ENCODE results near the gene YKT6. TPM values are rescaled to one million over a fixed set of nuclear protein-coding genes. Genes with fewer than 3 reads are reported as not detected.

YKT6 gene
- total RNA-seq, 1 experiment from 2014 or later = 142 TPM

DNA sequence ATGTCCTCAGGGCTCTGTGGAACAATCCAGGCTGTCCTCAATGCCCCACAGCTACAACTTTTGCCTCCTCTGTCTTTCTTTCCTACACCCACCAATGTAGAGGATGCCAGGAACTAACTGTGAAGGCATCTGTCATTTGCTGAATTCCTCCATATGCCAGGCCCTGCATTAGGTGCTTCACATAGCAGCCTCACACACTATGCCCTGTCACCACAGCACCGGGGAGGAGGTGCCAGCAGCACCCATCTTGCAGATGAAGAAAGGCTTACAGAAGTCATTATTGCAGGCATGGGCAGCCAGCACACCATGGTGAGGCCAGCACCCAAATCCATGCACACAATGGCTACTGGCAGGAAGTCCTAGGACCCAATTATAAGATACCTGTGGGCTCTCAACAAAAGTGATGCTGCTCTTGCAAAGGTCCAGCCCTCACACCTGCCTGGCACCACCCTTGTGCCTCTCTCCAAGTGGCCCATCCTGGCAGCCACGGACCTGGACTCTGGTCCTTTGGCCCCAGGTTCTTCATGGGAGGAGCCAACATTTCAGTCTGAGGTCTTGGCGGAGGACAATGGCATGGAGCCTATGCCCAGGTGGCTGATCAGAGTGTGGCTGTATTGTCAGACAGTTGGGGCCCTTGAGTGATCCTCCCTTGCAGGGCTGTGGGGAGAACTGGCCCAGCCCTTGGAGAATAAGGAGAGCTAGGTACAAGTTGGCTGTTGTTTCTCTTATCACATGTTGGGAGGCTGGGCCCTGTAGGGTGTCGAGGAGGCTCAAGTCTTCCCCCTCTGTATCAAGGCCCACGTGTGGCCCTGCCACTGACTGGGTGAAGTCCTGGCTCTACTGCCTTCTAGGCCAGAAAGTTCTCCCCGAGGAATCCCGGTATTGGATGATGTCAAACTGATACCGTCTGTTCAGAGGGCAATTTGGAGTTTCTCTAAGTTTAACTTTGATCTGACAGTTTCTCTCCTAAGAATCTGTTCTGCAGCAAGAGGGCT, 45.3 kb upstream of the YKT6 start:
- H3K79me2 ChIP-seq (ENCODE audit: low read depth) = no peaks in the 10 kb centered on the region
- ChIA-PET POLR2A (ENCODE audit: unreplicated experiment) (interaction anchor here (0.6 to 0.7 kb wide), 2 partner anchors 23 to 82 kb away, joined by 4 read pairs; no protein-coding TSS in a partner anchor), CTCF (no interaction called here)
- no peak overlapping the region for H2AFZ ChIP-seq
- TF ChIP-seq EZH2 (IDR thresholded peaks at IDR 0.05; ENCODE audit: low read depth) = no peak
- TF ChIP-seq, protein P1, sequence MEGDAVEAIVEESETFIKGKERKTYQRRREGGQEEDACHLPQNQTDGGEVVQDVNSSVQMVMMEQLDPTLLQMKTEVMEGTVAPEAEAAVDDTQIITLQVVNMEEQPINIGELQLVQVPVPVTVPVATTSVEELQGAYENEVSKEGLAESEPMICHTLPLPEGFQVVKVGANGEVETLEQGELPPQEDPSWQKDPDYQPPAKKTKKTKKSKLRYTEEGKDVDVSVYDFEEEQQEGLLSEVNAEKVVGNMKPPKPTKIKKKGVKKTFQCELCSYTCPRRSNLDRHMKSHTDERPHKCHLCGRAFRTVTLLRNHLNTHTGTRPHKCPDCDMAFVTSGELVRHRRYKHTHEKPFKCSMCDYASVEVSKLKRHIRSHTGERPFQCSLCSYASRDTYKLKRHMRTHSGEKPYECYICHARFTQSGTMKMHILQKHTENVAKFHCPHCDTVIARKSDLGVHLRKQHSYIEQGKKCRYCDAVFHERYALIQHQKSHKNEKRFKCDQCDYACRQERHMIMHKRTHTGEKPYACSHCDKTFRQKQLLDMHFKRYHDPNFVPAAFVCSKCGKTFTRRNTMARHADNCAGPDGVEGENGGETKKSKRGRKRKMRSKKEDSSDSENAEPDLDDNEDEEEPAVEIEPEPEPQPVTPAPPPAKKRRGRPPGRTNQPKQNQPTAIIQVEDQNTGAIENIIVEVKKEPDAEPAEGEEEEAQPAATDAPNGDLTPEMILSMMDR (conservative IDR thresholded peaks at IDR 0.05) = no peak
- no peaks in the 10 kb centered on the region for H3K9me2 ChIP-seq (ENCODE audit: insufficient read depth)
- H3K9me3 ChIP-seq (ENCODE audit: insufficient read depth, low read depth) = no peaks in the 10 kb centered on the region
- intact Hi-C loops (cut with micrococcal nuclease; ENCODE audit: unreplicated experiment) = no loop called here
- no peaks in the 10 kb centered on the region for H4K20me1 ChIP-seq (ENCODE audit: insufficient read depth)
- H3K4me2 ChIP-seq = no peak overlapping the region
- H3K27ac ChIP-seq = no peak overlapping the region
- H3K4me3 ChIP-seq = no peak overlapping the region
- DNase-seq = no peak
- H3K36me3 ChIP-seq (ENCODE audit: low read depth) = no peaks in the 10 kb centered on the region
- no peaks in the 10 kb centered on the region for H3K27me3 ChIP-seq (ENCODE audit: insufficient read depth, low read depth)
- H3F3A ChIP-seq (ENCODE audit: insufficient read depth, low read depth) = no peaks in the 10 kb centered on the region
- BruUV-seq (replicated peaks) = no TSS peak
- peaks cover 6% of the 10 kb centered on the region for H3K4me1 ChIP-seq (replicated peaks; ENCODE audit: insufficient read depth)

DNA sequence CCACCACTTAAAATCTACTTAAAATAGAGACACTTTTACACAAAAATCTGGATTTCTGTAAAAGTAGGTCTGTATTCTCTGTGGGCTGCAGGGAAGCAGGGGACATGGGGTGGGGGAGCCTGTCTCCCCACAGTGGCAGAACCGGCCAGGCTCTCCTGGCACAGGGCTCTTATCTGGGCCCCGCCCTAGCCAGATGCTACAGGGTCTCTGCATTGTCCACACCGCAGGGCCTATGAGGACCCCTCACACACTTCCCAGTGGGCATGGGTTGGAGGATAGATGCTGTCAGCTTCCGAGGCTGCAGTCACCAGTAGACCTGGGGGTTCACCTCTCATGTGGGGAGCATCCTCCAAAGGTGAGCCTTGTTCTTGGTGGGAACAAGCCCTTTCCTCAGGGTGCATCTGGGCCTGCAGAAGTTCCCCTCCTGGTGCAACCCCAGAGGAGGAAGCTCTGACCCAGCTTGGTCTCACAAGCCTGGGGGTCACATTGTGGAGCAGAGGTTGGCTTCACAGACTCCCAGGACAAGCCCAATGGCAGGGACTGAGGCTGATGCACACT, 44.2 kb upstream of the YKT6 start:
- Histone ChIP-seq H3F3A (ENCODE audit: insufficient read depth, low read depth) (no peaks in the 10 kb centered on the region), H3K9me3 (ENCODE audit: insufficient read depth, low read depth) (no peaks in the 10 kb centered on the region), H3K79me2 (ENCODE audit: low read depth) (no peaks in the 10 kb centered on the region), H4K20me1 (ENCODE audit: insufficient read depth) (no peaks in the 10 kb centered on the region), H2AFZ (no peak overlapping the region), H3K9me2 (ENCODE audit: insufficient read depth) (no peaks in the 10 kb centered on the region), H3K4me2 (no peak overlapping the region), H3K4me3 (no peak overlapping the region), H3K36me3 (ENCODE audit: low read depth) (no peaks in the 10 kb centered on the region), H3K27ac (no peak overlapping the region), H3K27me3 (ENCODE audit: insufficient read depth, low read depth) (no peaks in the 10 kb centered on the region), H3K4me1 (replicated peaks; ENCODE audit: insufficient read depth) (no peaks in the 10 kb centered on the region)
- TF ChIP-seq EZH2 (IDR thresholded peaks at IDR 0.05; ENCODE audit: low read depth) = no peak
- TF ChIP-seq, protein P1 (conservative IDR thresholded peaks at IDR 0.05) = no peak
- CTCF ChIA-PET = no interaction called here
- BruUV-seq (replicated peaks) = no TSS peak
- POLR2A ChIA-PET (ENCODE audit: unreplicated experiment) = interaction anchor here (0.6 kb wide), 1 partner anchor 24 kb away, joined by 4 read pairs; no protein-coding TSS in a partner anchor
- DNase-seq = no peak
- intact Hi-C loops (cut with micrococcal nuclease; ENCODE audit: unreplicated experiment) = no loop called here

DNA sequence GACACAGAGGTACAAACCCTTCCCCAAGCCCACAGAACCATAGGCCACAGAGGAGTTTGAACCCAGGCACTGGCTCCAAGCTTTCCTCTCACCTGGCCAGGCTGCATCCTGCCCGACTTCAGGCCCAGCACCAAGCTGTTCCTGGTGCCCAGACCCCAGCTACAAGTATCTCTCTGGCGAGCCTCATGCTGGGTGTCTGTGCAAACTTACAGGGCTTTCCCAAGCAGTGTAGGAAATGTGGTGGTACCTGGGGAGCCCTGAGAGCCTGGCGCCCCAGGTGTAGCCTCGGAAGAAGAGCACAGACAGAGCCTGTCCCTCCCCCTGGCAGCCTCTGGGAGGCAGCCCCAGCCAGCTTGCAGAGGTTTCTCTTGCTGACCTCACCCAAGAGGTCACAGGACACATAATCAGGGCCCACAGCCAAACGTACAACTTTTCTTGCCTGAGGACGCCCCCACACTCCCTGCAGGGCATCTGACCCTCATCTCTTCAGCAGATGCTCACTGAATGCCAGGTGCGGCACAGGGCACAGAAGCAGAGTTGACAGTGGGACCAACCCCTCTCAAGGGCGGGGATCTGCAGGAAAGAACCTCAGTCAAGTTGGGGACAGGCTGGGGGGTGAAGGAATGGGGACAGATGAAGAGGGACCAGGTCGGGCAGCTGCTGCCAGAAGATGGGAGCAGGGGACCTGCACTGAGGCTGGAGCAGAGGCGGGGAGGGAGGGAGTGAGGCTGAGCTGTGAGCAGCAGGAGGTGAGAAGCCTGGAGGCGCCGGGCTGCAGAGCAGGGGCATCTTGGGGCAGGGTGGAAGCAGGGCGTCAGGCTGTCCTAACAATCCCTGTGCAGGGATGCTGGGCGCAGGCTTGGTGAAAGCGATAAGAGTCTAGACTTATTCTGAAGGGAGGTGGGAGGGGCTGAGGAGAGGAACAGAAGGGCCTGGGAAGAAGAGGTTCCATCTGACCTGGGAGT, 43.4 kb upstream of the YKT6 start:
- no peaks in the 10 kb centered on the region; the same call in 1 of the 2 replicates for H3F3A ChIP-seq (ENCODE audit: insufficient read depth, low read depth)
- no peaks in the 10 kb centered on the region for H3K27me3 ChIP-seq (ENCODE audit: insufficient read depth, low read depth)
- H3K4me2 ChIP-seq = no peak overlapping the region
- H4K20me1 ChIP-seq (ENCODE audit: insufficient read depth) = no peaks in the 10 kb centered on the region
- H3K4me1 ChIP-seq (replicated peaks; ENCODE audit: insufficient read depth) = peaks cover 5% of the 10 kb centered on the region
- no peak overlapping the region for H3K4me3 ChIP-seq
- H3K27ac ChIP-seq = no peak overlapping the region
- CTCF ChIA-PET = no interaction called here
- intact Hi-C loops (cut with micrococcal nuclease; ENCODE audit: unreplicated experiment) = no loop called here
- H2AFZ ChIP-seq = no peak overlapping the region
- no peaks in the 10 kb centered on the region for H3K9me3 ChIP-seq (ENCODE audit: insufficient read depth, low read depth)
- no peaks in the 10 kb centered on the region for H3K36me3 ChIP-seq (ENCODE audit: low read depth)
- no peak for TF ChIP-seq EZH2 (IDR thresholded peaks at IDR 0.05; ENCODE audit: low read depth)
- TF ChIP-seq, protein P1 (conservative IDR thresholded peaks at IDR 0.05) = no peak
- POLR2A ChIA-PET (ENCODE audit: unreplicated experiment) = no interaction called here
- DNase-seq = no peak
- no TSS peak for BruUV-seq (replicated peaks)
- no peaks in the 10 kb centered on the region for H3K79me2 ChIP-seq (ENCODE audit: low read depth)
- H3K9me2 ChIP-seq (ENCODE audit: insufficient read depth) = no peaks in the 10 kb centered on the region

All from PC-9 (cell line).